Hepatocyte (in vitro differentiated cells): Measurements from ENCODE around the gene CTRB2. TPM values are rescaled to one million over a fixed set of nuclear protein-coding genes. Genes with fewer than 3 reads are reported as not detected.

ENCODE experiments used
- DNase-seq: peaks from one replicate; pipeline ENCODE4 v3.0.0-alpha.2; 2016; ENCODE audit warnings: low spot score
- H2AFZ ChIP-seq: fragments of 200-600 bp; sonication (generic); 2 replicates; pipeline ENCODE4 v1.6.0; 2016; ENCODE audit warnings: antibody characterized with exemption, mild to moderate bottlenecking
- H3K27ac ChIP-seq: fragments of 200-600 bp; sonication (generic); 2 replicates; pipeline ENCODE4 v1.5.1; 2016; ENCODE audit warnings: mild to moderate bottlenecking
- H3K27me3 ChIP-seq: fragments of 200-600 bp; sonication (generic); 2 replicates; pipeline ENCODE4 v1.6.1; 2016
- H3K36me3 ChIP-seq: fragments of 200-600 bp; sonication (generic); replicated peaks from 2 replicates; pipeline ENCODE4 v1.5.1; 2016; ENCODE audit warnings: low read depth; ENCODE audit not compliant: insufficient read depth
- H3K4me1 ChIP-seq: fragments of 200-600 bp; sonication (generic); 2 replicates; pipeline ENCODE4 v1.5.1; 2016; ENCODE audit warnings: mild to moderate bottlenecking, moderate library complexity; ENCODE audit not compliant: insufficient read depth
- H3K4me2 ChIP-seq: fragments of 200-600 bp; sonication (generic); 2 replicates; pipeline ENCODE4 v1.6.0; 2016
- H3K4me3 ChIP-seq: fragments of 200-600 bp; sonication (generic); 2 replicates; pipeline ENCODE4 v1.5.1; 2016; ENCODE audit warnings: mild to moderate bottlenecking
- H3K79me2 ChIP-seq: fragments of 200-600 bp; sonication (generic); 2 replicates; pipeline ENCODE4 v1.6.0; 2017; ENCODE audit warnings: mild to moderate bottlenecking
- H3K9me2 ChIP-seq: fragments of 200-600 bp; sonication (generic); replicated peaks from 2 replicates; pipeline ENCODE4 v1.6.0; 2017; ENCODE audit warnings: mild to moderate bottlenecking; ENCODE audit not compliant: insufficient read depth
- H3K9me3 ChIP-seq: fragments of 200-600 bp; sonication (generic); 2 replicates; pipeline ENCODE4 v1.5.1; 2016; ENCODE audit warnings: low read depth, mild to moderate bottlenecking
- H4K20me1 ChIP-seq: fragments of 200-600 bp; sonication (generic); 2 replicates; pipeline ENCODE4 v1.6.0; 2016; ENCODE audit warnings: mild to moderate bottlenecking; ENCODE audit not compliant: insufficient read depth, poor library complexity, severe bottlenecking
- CTCF ChIP-seq: fragments of 200-600 bp; sonication (generic); IDR thresholded peaks from 2 replicates; pipeline ENCODE4 v1.5.1; 2016; ENCODE audit warnings: antibody characterized with exemption, mild to moderate bottlenecking; ENCODE audit not compliant: poor library complexity
- EZH2 ChIP-seq: fragments of 200-600 bp; sonication (generic); IDR thresholded peaks from 2 replicates; pipeline ENCODE4 v1.6.1; 2016; ENCODE audit warnings: antibody characterized with exemption, mild to moderate bottlenecking, borderline replicate concordance
- EZH2phosphoT487 ChIP-seq: fragments of 200-600 bp; sonication (generic); IDR thresholded peaks from one replicate; pipeline ENCODE4 v1.6.1; 2018; ENCODE audit warnings: antibody characterized with exemption, mild to moderate bottlenecking, low read depth, moderate library complexity; ENCODE audit not compliant: unreplicated experiment, severe bottlenecking
- WGBS: methylation state at CpG from one replicate; pipeline ENCODE4 v1.1.6; 2016; ENCODE audit warnings: low lambda C conversion rate; ENCODE audit errors: missing lambda C conversion rate; 5-methylcytosine and 5-hydroxymethylcytosine counted together
- polyA plus RNA-seq: library from polyadenylated mRNA; unstranded; fragments of >200 nt; fragmentation: Nextera tagmentation; extraction: Ambion mirVana; gene quantifications from 2 replicates; pipeline ENCODE4 v1.2.1, GENCODE V29; 2016
- total RNA-seq: library from RNA; depleted of rRNA; stranded (reverse); fragments of >200 nt; gene quantifications from 2 replicates; pipeline ENCODE4 v1.2.3, GENCODE V29; 2014

Gene CTRB2
- total and polyA plus RNA-seq, 2 experiments from 2014 or later: 0.44 TPM; not detected in 1

- H3K4me1 ChIP-seq: peaks cover 84% of the 10 kb centered on the region
- H3K9me2 ChIP-seq: no peaks in the 10 kb centered on the region
- TF ChIP-seq EZH2phosphoT487: no peak
- TF ChIP-seq EZH2: no peak
- TF ChIP-seq CTCF: no peak
- H3K27me3 ChIP-seq: no peaks in the 10 kb centered on the region
- WGBS: 1% methylated on average over 37 of the region's 59 CpGs
- no peaks in the 10 kb centered on the region for H3K9me3 ChIP-seq
- H3K27ac ChIP-seq: peak overlapping the region; percentile 96
- peak overlapping the region; percentile 95 for H3K4me3 ChIP-seq
- peaks cover 76% of the 10 kb centered on the region for H4K20me1 ChIP-seq
- H3K4me2 ChIP-seq: peak overlapping the region; percentile 99
- peak; percentile 91 for DNase-seq
- H3K79me2 ChIP-seq: peaks cover 94% of the 10 kb centered on the region
- H3K36me3 ChIP-seq: no peaks in the 10 kb centered on the region
- H2AFZ ChIP-seq: peak overlapping the region; percentile 31
These were observed 43.9 kb upstream of the CTRB2 start for GRCh38 chr16:75250809-75251279.

- H3K4me2 ChIP-seq: peak overlapping the region; percentile 99
- peaks cover 84% of the 10 kb centered on the region for H3K4me1 ChIP-seq
- H3K27ac ChIP-seq: peak overlapping the region; percentile 96
- no peaks in the 10 kb centered on the region for H3K36me3 ChIP-seq
- peaks cover 88% of the 10 kb centered on the region for H3K79me2 ChIP-seq
- H3K27me3 ChIP-seq: no peaks in the 10 kb centered on the region
- TF ChIP-seq EZH2 (no peak), EZH2phosphoT487 (no peak)
- peak; percentile 56 for DNase-seq
- H3K9me2 ChIP-seq: no peaks in the 10 kb centered on the region
- H4K20me1 ChIP-seq: peaks cover 72% of the 10 kb centered on the region
- no peak overlapping the region for H2AFZ ChIP-seq
- 10% methylated on average over 26 of the region's 29 CpGs for WGBS
- no peaks in the 10 kb centered on the region for H3K9me3 ChIP-seq
- peak overlapping the region; percentile 95 for H3K4me3 ChIP-seq
These were observed 43.3 kb upstream of the CTRB2 start for GRCh38 chr16:75250089-75250808.

GRCh38 chr16:75249441-75249840 is 42.5 kb upstream of the CTRB2 start:
- Histone ChIP-seq H2AFZ (no peak overlapping the region), H3K4me1 (peaks cover 84% of the 10 kb centered on the region), H3K27me3 (no peaks in the 10 kb centered on the region), H3K4me3 (no peak overlapping the region), H3K27ac (peak overlapping the region; percentile 96), H3K4me2 (peak overlapping the region; percentile 99), H3K79me2 (peaks cover 82% of the 10 kb centered on the region), H4K20me1 (peaks cover 66% of the 10 kb centered on the region), H3K9me2 (no peaks in the 10 kb centered on the region), H3K9me3 (no peaks in the 10 kb centered on the region), H3K36me3 (no peaks in the 10 kb centered on the region)
- TF ChIP-seq EZH2 (no peak), EZH2phosphoT487 (no peak)
- 75% methylated on average over 5 of the region's 5 CpGs for WGBS
- no peak for DNase-seq

- Histone ChIP-seq H3K36me3 (no peaks in the 10 kb centered on the region), H4K20me1 (peaks cover 62% of the 10 kb centered on the region), H3K4me3 (no peak overlapping the region), H3K4me2 (peak overlapping the region; percentile 99), H3K27me3 (no peaks in the 10 kb centered on the region), H3K4me1 (peaks cover 86% of the 10 kb centered on the region), H3K79me2 (peaks cover 82% of the 10 kb centered on the region), H2AFZ (no peak overlapping the region), H3K9me2 (no peaks in the 10 kb centered on the region), H3K27ac (peak overlapping the region; percentile 96), H3K9me3 (no peaks in the 10 kb centered on the region)
- no peak for DNase-seq
- TF ChIP-seq EZH2phosphoT487 (no peak), EZH2 (no peak), CTCF (no peak)
- WGBS: 88% methylated on average over 17 of the region's 17 CpGs
These were observed 41.8 kb upstream of the CTRB2 start for GRCh38 chr16:75248536-75249380.
